Measurements from ENCODE around the gene BCAR3.
"Not testable (repeated sequence)": the region's sequence is repeated elsewhere in the genome, so short reads cannot be mapped to it uniquely, and the experiment has no call there.

BCAR3 gene

GRCh38 chr1:93596329-93597089, 85.1 kb downstream of the BCAR3 start:
- DNase-seq (ENCODE audit: low read depth) = no peak

- DNase-seq (ENCODE audit: low read depth) = no peak
Measured at GRCh38 chr1:93595743-93596142, 85.9 kb downstream of the BCAR3 start.

GRCh38 chr1:93595266-93595665, 86.4 kb downstream of the BCAR3 start:
- DNase-seq (ENCODE audit: low read depth) = peak; percentile 60

GRCh38 chr1:93594603-93594880, 87.1 kb downstream of the BCAR3 start:
- no peak for DNase-seq (ENCODE audit: low read depth)

- DNase-seq (ENCODE audit: low read depth) = no peak
Measured at GRCh38 chr1:93593854-93594602, 87.6 kb downstream of the BCAR3 start.

GRCh38 chr1:93592551-93592949, 89.1 kb downstream of the BCAR3 start:
- no peak for DNase-seq (ENCODE audit: low read depth)

- DNase-seq (ENCODE audit: low read depth) = no peak
Measured at GRCh38 chr1:93591676-93592550, 89.7 kb downstream of the BCAR3 start.

- DNase-seq (ENCODE audit: low read depth) = not testable (repeated sequence)
Measured at GRCh38 chr1:93591291-93591675, 90.4 kb downstream of the BCAR3 start.

- no peak for DNase-seq (ENCODE audit: low read depth)
Measured at GRCh38 chr1:93588955-93589354, 92.7 kb downstream of the BCAR3 start.

GRCh38 chr1:93588206-93588605, 93.4 kb downstream of the BCAR3 start:
- no peak for DNase-seq (ENCODE audit: low read depth)

GRCh38 chr1:93587354-93587753, 94.3 kb downstream of the BCAR3 start:
- DNase-seq (ENCODE audit: low read depth) = no peak

GRCh38 chr1:93585059-93585966, 96.3 kb downstream of the BCAR3 start:
- DNase-seq (ENCODE audit: low read depth) = peak; percentile 41

GRCh38 chr1:93584261-93585003, 97.2 kb downstream of the BCAR3 start:
- peak; percentile 68 for DNase-seq (ENCODE audit: low read depth)

- DNase-seq (ENCODE audit: low read depth) = no peak
Measured at GRCh38 chr1:93581917-93582850, 99.5 kb downstream of the BCAR3 start.

GRCh38 chr1:93579891-93580290, 101.7 kb downstream of the BCAR3 start:
- DNase-seq (ENCODE audit: low read depth) = peak; percentile 79

GRCh38 chr1:93578911-93579825, 102.5 kb downstream of the BCAR3 start:
- no peak for DNase-seq (ENCODE audit: low read depth)

GRCh38 chr1:93578433-93578830, 103.2 kb downstream of the BCAR3 start:
- DNase-seq (ENCODE audit: low read depth) = no peak

- DNase-seq (ENCODE audit: low read depth) = no peak
Measured at GRCh38 chr1:93577536-93578432, 103.9 kb downstream of the BCAR3 start.
